Natural killer cell treated with Interleukin-12 subunit alpha and Interleukin-12 subunit beta and Interleukin-15 and Interleukin-18, amount 100 ng/mL, for 72 hours (primary cell): ENCODE data around the gene ARHGAP10. TPM values are rescaled to one million over a fixed set of nuclear protein-coding genes. Genes with fewer than 3 reads are reported as not detected.

Experiments
- ATAC-seq, 2 donors: fragments of 150-1000 bp; cut with Tn5 transposase in 1 of 2; sonication (Bioruptor Pico), chemical (Tn5 transposase) in 1 of 2; 2 replicates each; pipeline ENCODE4 v1.10.0; 2021
- DNase-seq: peaks from one replicate; pipeline ENCODE4 v3.0.0; 2022; ENCODE audit warnings: low spot score
- H3K27ac Mint-ChIP-seq, 2 donors: 1 replicate in 1 of 2; 2 replicates in 1 of 2; pipeline ENCODE4 v1.8.0; 2022; ENCODE audit warnings: mixed read lengths in 2 of 2, mild to moderate bottlenecking in 1 of 2, moderate library complexity in 1 of 2
- H3K27me3 Mint-ChIP-seq, 2 donors: 1 replicate in 1 of 2; 2 replicates in 1 of 2; pipeline ENCODE4 v1.8.0; 2022; ENCODE audit warnings: mixed read lengths in 2 of 2
- H3K36me3 Mint-ChIP-seq: one replicate; pipeline ENCODE4 v1.8.0; 2022; ENCODE audit warnings: mixed read lengths
- H3K4me1 Mint-ChIP-seq, 2 donors: 1 replicate in 1 of 2; 2 replicates in 1 of 2; pipeline ENCODE4 v1.8.0; 2022; ENCODE audit warnings: low read depth in 2 of 2, mixed read lengths in 2 of 2, mild to moderate bottlenecking in 1 of 2
- H3K4me3 Mint-ChIP-seq: one replicate; pipeline ENCODE4 v1.8.0; 2022; ENCODE audit warnings: mixed read lengths
- H3K9me3 Mint-ChIP-seq: 2 replicates; pipeline ENCODE4 v1.8.0; 2022; ENCODE audit warnings: mixed read lengths
- total RNA-seq, 2 donors: library from RNA; stranded (reverse); gene quantifications; one replicate each; pipeline ENCODE4 v1.2.3, GENCODE V29; 2022

Gene ARHGAP10
- total RNA-seq, 2 donors from 2014 or later, result 7.4 to 11.4 TPM

DNA sequence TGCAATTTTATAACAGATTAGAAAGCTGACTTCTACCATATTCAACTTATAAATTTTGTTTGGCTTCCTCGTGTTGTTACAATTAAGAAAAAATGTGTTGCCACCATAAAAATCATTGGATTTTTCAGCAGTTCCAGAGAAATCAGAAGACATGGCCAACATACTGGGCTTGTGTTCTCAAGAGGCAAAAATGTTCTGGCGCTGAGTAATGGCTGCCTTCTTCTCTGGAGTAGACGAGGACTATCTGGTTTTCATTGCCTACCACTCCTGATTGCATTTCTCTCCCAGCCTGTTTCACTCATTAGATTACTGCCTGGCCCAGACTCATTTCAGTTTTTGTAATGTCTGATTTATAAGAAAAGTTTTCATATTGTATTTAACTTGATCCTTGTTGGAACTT is 122.3 kb downstream of the ARHGAP10 start:
- H3K27ac Mint-ChIP-seq, result peak overlapping the region in 1 of 2 donors; percentile 56
- no peak for ATAC-seq
- no peaks in the 10 kb centered on the region for H3K9me3 Mint-ChIP-seq

DNA sequence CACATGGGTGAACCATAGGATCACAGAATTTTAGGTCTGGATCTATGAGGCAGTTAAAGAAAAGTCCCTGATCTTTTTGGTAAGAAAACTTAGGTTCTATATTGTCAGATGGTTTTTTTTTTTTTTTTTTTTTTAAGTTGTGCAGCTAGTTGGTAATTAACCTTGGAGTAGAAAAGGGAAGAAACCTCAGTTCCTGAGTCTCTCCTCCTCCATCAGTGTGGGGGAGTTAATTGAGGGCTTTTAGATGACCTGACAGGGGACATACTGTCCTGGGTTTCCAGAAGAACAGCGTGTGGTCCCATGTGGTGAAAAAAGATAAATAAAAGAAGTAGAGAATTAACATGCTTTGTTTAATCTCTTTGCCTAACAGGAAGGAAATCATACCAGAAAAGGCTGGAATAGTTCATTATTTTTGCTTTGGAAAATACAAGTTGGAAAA is 123.7 kb downstream of the ARHGAP10 start:
- Mint-ChIP-seq H3K27me3 (no peaks in the 10 kb centered on the region), H3K4me1 (peaks cover 0 to 3% of the 10 kb centered on the region in 2 donors), H3K27ac (no peak overlapping the region), H3K36me3 (no peaks in the 10 kb centered on the region), H3K9me3 (no peaks in the 10 kb centered on the region), H3K4me3 (no peak overlapping the region)
- ATAC-seq, result no peak
- DNase-seq, result no peak

More for the DNA sequence above, 122.3 kb downstream of the ARHGAP10 start:
- DNase-seq, result no peak
- H3K4me3 Mint-ChIP-seq, result no peak overlapping the region
- H3K4me1 Mint-ChIP-seq, result peaks cover 0 to 6% of the 10 kb centered on the region in 2 donors
- no peaks in the 10 kb centered on the region for H3K36me3 Mint-ChIP-seq
- H3K27me3 Mint-ChIP-seq, result peaks cover 0 to under 1% of the 10 kb centered on the region in 2 donors

DNA sequence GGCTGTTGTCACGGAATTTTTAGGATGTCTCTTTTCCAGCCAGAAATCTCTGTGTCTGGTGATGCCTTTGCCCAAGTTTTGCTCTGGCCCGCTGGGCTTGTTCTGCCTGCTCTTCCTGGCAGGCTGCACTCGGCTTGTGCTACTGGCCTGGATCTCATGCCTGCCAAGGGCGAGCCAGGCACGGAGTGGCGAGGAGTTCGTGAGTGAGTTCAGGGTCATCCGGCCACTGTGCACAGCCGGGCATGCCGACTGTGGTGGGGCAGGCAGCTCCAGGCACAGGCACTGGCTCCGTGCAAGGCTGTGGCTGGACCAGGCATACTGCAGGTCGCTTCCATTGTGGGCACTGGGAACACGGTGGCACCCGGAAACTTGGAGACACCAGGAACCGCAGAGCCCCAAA is 129.1 kb downstream of the ARHGAP10 start:
- no peaks in the 10 kb centered on the region for H3K27me3 Mint-ChIP-seq
- ATAC-seq, result no peak
- H3K4me3 Mint-ChIP-seq, result no peak overlapping the region
- no peak for DNase-seq
- peaks cover 3 to 6% of the 10 kb centered on the region in 2 donors for H3K4me1 Mint-ChIP-seq
- no peak overlapping the region for H3K27ac Mint-ChIP-seq
- no peaks in the 10 kb centered on the region for H3K36me3 Mint-ChIP-seq
- H3K9me3 Mint-ChIP-seq, result no peaks in the 10 kb centered on the region

DNA sequence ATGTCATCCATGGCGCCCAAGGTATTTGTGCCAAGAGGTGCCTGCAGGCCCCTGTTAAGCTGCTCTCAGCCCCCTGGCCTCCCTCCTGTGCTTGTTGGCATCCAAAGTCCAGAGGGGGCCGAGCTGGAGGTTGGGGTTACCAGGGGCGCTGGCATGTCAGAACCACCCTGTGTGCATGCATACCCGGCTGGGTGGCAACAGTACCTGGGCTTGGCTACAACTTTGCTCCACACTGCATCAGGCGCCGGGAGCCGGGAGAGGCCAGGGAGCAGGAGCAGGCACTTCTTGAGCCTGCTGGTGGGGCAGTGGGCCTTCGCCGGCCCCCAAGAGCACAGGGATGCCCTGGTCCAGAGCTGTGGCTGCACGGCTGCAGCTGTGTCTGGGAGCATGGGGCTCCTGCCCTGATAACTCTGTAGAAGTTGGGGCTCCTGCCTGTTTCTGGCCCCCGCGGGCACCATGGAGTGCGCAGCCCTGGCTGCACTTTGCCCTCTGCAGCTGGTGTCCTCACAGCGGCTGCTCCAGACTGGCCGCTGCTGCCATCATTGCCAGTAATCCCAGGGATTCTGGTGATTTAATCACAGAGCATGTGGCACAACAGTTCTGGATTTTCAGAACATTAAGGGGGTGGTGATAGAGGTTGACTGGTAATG is 130.3 kb downstream of the ARHGAP10 start:
- peaks cover 6% of the 10 kb centered on the region in 2 donors for H3K4me1 Mint-ChIP-seq
- no peaks in the 10 kb centered on the region for H3K36me3 Mint-ChIP-seq
- no peaks in the 10 kb centered on the region for H3K9me3 Mint-ChIP-seq
- ATAC-seq (no peak), DNase-seq (no peak)
- H3K27ac Mint-ChIP-seq, result no peak overlapping the region
- no peak overlapping the region for H3K4me3 Mint-ChIP-seq
- H3K27me3 Mint-ChIP-seq, result no peaks in the 10 kb centered on the region

DNA sequence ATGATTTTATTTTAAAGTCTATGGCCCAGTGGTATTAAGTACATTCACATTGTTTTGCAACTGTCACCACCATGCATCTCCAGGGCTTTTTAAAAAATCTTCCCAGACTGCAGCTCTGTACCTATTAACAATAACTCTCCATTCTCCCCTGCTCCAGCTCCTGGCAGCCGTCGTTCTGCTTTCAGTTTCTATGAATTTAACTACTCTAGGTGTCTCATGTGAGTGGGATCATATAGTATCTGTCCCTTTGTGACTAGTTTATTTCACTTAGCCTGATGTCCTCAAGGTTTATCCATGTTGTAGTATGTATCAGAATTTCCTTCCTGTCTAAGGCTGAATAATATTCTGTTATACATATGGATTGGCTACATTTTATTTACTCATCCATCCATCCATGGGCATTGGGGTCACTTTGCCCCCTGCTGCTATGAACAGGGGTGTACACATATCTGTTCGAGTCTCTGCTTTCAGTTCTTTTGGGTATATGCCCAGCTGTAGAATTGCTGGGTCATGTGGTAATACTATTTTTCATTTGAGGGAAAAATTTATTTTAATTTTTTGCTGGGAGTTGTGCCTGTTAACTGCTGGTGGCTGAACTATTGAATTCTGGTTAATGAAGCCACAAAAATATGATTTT is 131.3 kb downstream of the ARHGAP10 start:
- peaks cover 6% of the 10 kb centered on the region in 2 donors for H3K4me1 Mint-ChIP-seq
- ATAC-seq, result no peak

DNA sequence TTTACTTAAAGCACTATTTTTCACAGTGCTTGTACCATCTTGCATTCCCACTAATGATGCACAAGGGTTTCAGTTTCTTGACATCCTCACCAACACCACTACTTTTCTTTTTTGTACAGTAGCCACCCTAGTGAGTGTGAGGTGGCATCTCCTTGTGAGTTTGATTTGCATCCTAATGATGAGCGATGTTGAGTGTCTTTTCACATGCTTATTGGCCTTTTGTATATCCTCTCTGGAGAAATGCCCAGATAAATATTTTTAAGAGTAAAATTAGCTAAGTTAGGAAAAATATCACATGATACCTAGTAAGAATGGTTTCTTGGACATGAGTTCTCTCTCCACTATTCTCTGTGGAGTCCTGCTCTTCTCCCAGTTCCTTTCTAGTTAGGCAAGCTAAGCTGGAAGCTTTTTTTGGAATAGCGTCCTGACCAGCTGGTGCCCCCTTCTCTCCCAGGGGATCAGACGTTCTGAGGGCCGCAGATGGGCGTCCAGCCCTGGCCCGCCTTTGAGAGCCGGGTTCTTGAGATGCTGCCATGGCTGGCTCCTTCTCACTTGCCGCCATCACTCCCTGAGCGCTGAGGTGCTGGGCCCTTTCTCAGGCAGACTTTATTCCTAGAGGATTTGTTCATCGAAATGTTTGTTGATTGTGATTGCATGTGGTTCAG is 132.1 kb downstream of the ARHGAP10 start:
- ATAC-seq (no peak), DNase-seq (no peak)
- Mint-ChIP-seq H3K4me1 (peaks cover 6% of the 10 kb centered on the region in 2 donors), H3K27ac (peak overlapping the region in 1 of 2 donors; percentile 34), H3K4me3 (no peak overlapping the region), H3K36me3 (no peaks in the 10 kb centered on the region), H3K9me3 (no peaks in the 10 kb centered on the region), H3K27me3 (no peaks in the 10 kb centered on the region)

More for the DNA sequence above, 131.3 kb downstream of the ARHGAP10 start:
- no peaks in the 10 kb centered on the region for H3K27me3 Mint-ChIP-seq
- no peaks in the 10 kb centered on the region for H3K9me3 Mint-ChIP-seq
- no peak overlapping the region for H3K4me3 Mint-ChIP-seq
- DNase-seq, result no peak
- no peaks in the 10 kb centered on the region for H3K36me3 Mint-ChIP-seq
- peak overlapping the region in 1 of 2 donors; percentile 34 for H3K27ac Mint-ChIP-seq

DNA sequence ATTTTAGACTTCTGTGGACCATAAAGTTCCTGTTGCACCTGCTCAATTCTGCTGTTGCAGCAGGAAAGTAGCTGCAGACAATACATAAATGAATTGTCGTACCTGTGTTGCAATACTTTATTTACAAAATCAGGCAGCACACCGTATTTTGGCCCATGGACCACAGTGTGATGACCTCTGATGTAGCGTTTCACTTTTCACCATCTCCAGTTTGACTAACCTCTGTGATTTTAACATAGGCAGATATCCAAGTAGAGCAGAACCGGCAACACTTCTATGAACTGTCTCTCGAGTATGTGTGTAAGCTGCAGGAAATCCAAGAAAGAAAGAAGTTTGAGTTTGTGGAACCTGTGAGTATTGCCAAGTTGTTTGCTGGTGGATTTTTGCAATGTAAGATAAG is 132.7 kb downstream of the ARHGAP10 start:
- no peaks in the 10 kb centered on the region for H3K9me3 Mint-ChIP-seq
- H3K4me3 Mint-ChIP-seq, result no peak overlapping the region
- H3K36me3 Mint-ChIP-seq, result no peaks in the 10 kb centered on the region

DNA sequence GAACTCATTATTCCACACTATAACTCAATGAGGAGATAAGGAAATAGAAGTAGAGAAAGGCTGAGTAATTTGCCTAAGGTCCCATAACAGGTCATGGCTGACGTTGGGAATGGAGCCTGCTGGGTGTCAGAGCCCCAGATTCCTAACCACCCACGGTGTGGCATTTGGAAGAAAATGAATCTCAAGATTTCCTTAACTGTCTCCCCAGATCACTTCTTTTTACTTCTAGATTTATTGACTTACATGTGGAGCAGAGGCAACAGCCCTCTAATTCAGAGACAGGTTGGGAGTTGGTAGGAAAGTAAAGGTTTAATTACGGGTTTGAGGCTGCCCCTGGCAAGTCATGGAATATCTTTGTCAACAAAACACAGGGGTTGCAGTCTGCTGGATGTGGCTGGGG is 134.0 kb downstream of the ARHGAP10 start:
- Mint-ChIP-seq H3K36me3 (no peaks in the 10 kb centered on the region), H3K27me3 (no peaks in the 10 kb centered on the region), H3K27ac (no peak overlapping the region), H3K4me1 (peaks cover 6% of the 10 kb centered on the region in 2 donors), H3K9me3 (no peaks in the 10 kb centered on the region), H3K4me3 (no peak overlapping the region)
- DNase-seq (no peak), ATAC-seq (no peak)

More for the DNA sequence above, 132.7 kb downstream of the ARHGAP10 start:
- Mint-ChIP-seq H3K27ac (no peak overlapping the region), H3K27me3 (no peaks in the 10 kb centered on the region), H3K4me1 (peaks cover 6% of the 10 kb centered on the region in 2 donors)
- ATAC-seq (no peak), DNase-seq (no peak)

DNA sequence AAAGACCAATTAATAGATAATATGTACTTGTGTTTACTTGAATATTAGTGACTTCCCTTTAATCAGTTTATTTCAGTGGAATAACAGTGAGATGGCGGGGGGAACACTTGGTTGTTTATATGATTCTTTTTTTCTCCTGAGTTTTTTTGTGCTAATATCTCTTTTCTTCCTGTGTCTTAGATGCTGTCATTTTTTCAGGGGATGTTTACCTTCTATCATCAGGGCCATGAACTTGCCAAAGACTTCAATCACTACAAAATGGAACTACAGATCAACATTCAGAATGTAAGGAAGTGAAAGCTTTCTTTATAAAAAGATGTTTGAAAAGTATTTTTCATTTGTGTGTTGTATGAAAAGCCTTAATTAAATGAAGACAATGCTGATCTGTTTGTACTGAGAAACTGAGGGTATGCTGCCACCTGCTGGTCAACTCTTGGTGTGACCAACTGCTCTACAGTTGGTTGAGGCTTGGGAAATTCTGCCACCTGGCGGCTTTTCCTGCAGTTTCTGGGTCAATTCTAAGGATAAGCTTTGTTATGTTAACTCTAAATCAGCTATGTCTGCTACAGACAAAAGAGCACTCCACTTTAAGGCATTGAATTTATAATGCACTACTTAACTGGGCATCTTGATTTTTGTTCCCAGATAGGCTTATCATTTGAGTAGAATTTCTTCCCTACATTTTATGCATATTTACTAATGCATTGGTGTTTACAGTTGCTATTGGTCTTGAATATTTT is 134.8 kb downstream of the ARHGAP10 start:
- ATAC-seq (peak; percentile 94), DNase-seq (peak; percentile 79)
- no peak overlapping the region for H3K27ac Mint-ChIP-seq
- H3K4me3 Mint-ChIP-seq, result no peak overlapping the region
- H3K4me1 Mint-ChIP-seq, result peaks cover 6% of the 10 kb centered on the region in 2 donors
- no peaks in the 10 kb centered on the region for H3K27me3 Mint-ChIP-seq
- H3K9me3 Mint-ChIP-seq, result no peaks in the 10 kb centered on the region
- H3K36me3 Mint-ChIP-seq, result no peaks in the 10 kb centered on the region

DNA sequence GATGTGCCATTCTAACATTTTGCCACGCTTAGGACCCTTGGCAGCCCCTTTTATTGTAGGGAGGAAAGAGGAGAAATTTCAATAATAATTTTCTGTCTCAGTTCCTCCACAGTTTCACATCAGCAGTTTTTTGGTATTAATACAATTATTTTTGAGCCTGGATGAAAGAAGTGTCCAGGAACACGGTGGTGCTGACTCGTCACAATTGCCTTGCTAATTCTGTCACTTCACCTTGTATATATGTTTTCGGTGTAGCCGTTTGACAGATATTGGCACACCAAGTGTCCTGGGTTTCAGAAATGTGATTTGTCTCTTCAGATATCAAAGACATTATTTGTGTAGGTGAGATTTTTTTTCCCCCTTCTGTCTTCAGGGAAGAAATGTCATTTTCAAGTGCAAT is 142.2 kb downstream of the ARHGAP10 start:
- no peak overlapping the region for H3K4me3 Mint-ChIP-seq
- no peaks in the 10 kb centered on the region for H3K9me3 Mint-ChIP-seq
- ATAC-seq (no peak), DNase-seq (no peak)
- H3K36me3 Mint-ChIP-seq, result no peaks in the 10 kb centered on the region
- H3K4me1 Mint-ChIP-seq, result no peaks in the 10 kb centered on the region
- no peaks in the 10 kb centered on the region for H3K27me3 Mint-ChIP-seq
- no peak overlapping the region for H3K27ac Mint-ChIP-seq

DNA sequence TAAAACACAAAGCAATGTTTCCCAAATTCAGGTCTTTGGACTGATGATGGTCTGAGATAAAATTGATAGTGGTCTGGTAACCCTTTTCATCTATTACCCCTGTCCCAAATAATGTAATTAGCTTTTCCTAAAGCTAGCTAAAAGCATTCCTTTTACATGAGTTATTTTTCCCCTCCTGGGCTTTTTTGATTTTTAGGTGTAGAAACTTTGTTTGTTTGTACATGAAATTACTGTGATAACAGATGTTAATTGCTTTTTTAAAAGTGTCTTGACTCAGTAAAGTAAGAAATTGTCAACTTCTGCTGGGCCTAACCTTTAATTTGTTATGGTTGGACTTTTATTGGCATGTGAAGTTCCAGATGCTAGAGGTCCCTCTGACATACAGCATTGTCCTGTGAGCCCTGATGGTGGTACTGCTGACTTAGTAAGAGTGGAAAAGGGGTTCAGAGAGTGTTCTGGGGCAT is 145.5 kb downstream of the ARHGAP10 start:
- no peak overlapping the region for H3K27ac Mint-ChIP-seq
- no peak for DNase-seq
- no peaks in the 10 kb centered on the region for H3K36me3 Mint-ChIP-seq
- ATAC-seq, result no peak
- no peak overlapping the region for H3K4me3 Mint-ChIP-seq
- H3K9me3 Mint-ChIP-seq, result no peaks in the 10 kb centered on the region
- no peaks in the 10 kb centered on the region for H3K4me1 Mint-ChIP-seq
- no peaks in the 10 kb centered on the region for H3K27me3 Mint-ChIP-seq

DNA sequence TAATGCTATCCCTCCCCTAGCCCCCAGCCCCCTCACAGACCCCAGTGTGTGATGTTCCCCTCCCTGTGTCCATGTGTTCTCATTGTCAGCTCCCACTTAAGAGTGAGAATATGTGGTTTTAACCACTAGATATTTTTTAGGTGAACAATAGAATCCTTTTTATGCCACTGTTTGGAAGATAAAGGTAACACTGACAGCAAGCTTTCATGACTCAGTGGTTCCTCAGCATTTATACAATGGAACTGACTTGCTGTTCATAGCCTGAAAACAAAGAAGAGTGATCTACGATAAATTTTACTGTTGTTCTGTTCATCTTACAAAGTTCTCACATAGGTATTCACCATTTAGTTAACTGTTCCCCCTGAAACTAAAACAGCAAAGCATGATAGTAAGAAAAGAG is 147.8 kb downstream of the ARHGAP10 start:
- no peak for ATAC-seq
- DNase-seq, result no peak
- Mint-ChIP-seq H3K4me1 (no peaks in the 10 kb centered on the region), H3K9me3 (peaks cover 3% of the 10 kb centered on the region), H3K27ac (no peak overlapping the region), H3K36me3 (peaks cover 10% of the 10 kb centered on the region), H3K4me3 (no peak overlapping the region), H3K27me3 (no peaks in the 10 kb centered on the region)

DNA sequence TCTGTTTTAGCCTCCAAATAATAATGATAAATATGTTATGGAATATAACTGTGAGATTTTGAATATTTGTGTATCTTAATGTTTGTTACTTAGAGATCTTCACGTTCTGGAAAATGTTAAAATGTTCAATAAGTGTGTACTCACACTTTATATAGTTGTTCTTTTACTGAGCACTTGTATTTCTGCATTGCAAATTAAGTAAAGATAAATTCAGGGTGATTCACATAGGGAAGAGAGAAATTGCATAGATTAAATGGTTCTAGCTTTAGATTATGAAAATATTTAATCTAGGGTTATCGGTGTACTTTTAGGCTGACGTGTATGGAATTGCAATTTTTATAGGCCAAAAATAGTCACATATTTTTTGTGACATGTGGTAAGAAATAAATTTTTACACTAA is 148.6 kb downstream of the ARHGAP10 start:
- H3K4me3 Mint-ChIP-seq, result no peak overlapping the region
- H3K27me3 Mint-ChIP-seq, result no peaks in the 10 kb centered on the region
- H3K27ac Mint-ChIP-seq, result no peak overlapping the region
- no peak for ATAC-seq
- H3K9me3 Mint-ChIP-seq, result peaks cover 6% of the 10 kb centered on the region
- H3K4me1 Mint-ChIP-seq, result no peaks in the 10 kb centered on the region
- no peak for DNase-seq
- H3K36me3 Mint-ChIP-seq, result peaks cover 13% of the 10 kb centered on the region
